Vagina (tissue), 2 donors: Measurements from ENCODE around the gene HCFC1.

ENCODE experiments used
- POLR2A ChIP-seq, 2 donors: fragments of 450-650 bp; IDR thresholded peaks; one replicate each; pipeline ENCODE4 v1.6.1; 2017; ENCODE audit warnings: antibody characterized with exemption in 2 of 2, mild to moderate bottlenecking in 2 of 2, moderate library complexity in 2 of 2
- POLR2AphosphoS5 ChIP-seq, 2 donors: sonication (generic); formaldehyde crosslinking; IDR thresholded peaks; one replicate each; pipeline ENCODE4 v1.9.0; 2017; ENCODE audit warnings: antibody characterized with exemption in 2 of 2, mild to moderate bottlenecking in 2 of 2, low read depth in 1 of 2; ENCODE audit not compliant: insufficient read depth in 1 of 2
- TF ChIP-seq, protein P1 (sequence below), 3 experiments: fragments of 450-650 bp in 2 of 3; fragments of 200-600 bp in 1 of 3; sonication (generic) in 1 of 3; IDR thresholded peaks; one replicate each; pipeline ENCODE4 v1.5.1; 2017 to 2019; ENCODE audit warnings: antibody characterized with exemption in 3 of 3, mild to moderate bottlenecking in 2 of 3, moderate library complexity in 2 of 3

DNA sequence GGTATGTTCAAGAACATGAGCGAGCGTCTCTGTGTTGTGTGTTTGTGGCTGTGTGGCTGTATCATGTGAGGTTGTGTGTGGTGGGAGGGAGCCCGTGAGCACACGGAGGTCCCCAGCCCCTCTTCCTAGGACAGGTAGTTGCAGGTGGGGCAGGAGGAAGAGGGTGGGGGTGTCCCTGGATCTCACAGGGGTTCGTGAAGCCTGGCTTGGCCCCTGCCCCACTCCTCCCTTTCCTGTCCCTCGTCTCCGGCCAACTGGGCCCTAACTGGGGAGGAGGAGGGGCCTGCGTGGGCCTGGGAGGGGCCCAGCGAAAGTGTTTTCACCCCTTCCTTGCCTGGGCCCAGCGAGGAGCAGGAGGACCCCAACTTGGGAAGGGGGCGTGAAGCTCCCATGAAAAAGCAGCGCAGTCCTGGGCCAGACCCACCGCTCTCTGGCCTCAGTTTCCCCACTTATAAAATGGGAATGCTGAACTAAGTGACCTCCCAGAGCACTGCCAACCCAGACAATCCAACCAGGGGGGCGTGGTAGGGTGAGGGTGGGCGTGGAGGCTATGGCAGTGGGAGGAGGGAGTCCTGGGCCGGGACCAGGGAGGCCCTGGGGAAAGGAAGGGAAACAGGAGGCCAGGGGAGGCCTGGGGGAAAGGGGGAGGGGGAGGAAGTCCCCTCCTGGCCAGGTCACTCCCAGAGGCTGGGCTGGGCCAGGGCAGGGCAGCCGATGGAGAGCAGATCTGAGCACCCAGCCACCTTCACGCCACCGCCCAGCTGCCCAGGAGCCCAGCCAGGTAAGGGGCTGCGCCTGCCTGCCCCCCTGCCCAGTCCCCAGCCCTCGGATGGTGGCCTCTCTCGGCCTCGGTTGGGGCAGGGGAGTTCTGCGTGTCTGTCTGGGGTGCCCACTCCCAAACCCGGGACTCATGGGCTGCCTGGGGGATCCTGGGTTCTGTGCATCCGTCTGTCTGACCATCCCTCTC, 67.3 kb downstream of the HCFC1 start, which contains the start of gene AVPR2:
- TF ChIP-seq, protein P1, sequence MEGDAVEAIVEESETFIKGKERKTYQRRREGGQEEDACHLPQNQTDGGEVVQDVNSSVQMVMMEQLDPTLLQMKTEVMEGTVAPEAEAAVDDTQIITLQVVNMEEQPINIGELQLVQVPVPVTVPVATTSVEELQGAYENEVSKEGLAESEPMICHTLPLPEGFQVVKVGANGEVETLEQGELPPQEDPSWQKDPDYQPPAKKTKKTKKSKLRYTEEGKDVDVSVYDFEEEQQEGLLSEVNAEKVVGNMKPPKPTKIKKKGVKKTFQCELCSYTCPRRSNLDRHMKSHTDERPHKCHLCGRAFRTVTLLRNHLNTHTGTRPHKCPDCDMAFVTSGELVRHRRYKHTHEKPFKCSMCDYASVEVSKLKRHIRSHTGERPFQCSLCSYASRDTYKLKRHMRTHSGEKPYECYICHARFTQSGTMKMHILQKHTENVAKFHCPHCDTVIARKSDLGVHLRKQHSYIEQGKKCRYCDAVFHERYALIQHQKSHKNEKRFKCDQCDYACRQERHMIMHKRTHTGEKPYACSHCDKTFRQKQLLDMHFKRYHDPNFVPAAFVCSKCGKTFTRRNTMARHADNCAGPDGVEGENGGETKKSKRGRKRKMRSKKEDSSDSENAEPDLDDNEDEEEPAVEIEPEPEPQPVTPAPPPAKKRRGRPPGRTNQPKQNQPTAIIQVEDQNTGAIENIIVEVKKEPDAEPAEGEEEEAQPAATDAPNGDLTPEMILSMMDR (IDR thresholded peaks at IDR 0.05): no peak
- TF ChIP-seq POLR2A (IDR thresholded peaks at IDR 0.05) (no peak), POLR2AphosphoS5 (IDR thresholded peaks at IDR 0.05; ENCODE audit: insufficient read depth in 1 of 2, low read depth in 1 of 2) (no peak)
